OCI-LY3 (cell line): ENCODE measurements around the gene ZMYM4.

Experiments
- H2AFZ ChIP-seq: fragments of 200-600, 300-600 bp; shearing (Covaris generic); 2 replicates; pipeline ENCODE4 v1.6.0; 2014; ENCODE audit warnings: antibody characterized with exemption, low read depth, low read length
- H3K27ac ChIP-seq: fragments of 200-600, 300-600 bp; sonication (generic); 2 replicates; pipeline ENCODE4 v1.5.1; 2014; ENCODE audit warnings: mild to moderate bottlenecking, low read length, moderate library complexity, mixed read lengths
- H3K27me3 ChIP-seq: fragments of 200-600, 300-600 bp; sonication (generic); 2 replicates; pipeline ENCODE4 v1.6.1; 2014; ENCODE audit warnings: low read depth, low read length, mixed read lengths
- H3K36me3 ChIP-seq: fragments of 200-600, 300-600 bp; sonication (generic); replicated peaks from 2 replicates; pipeline ENCODE3; 2014; ENCODE audit warnings: low read depth, low read length, mixed read lengths
- H3K4me1 ChIP-seq: fragments of 300-600, 200-600 bp; sonication (generic); 2 replicates; pipeline ENCODE4 v1.6.1; 2014; ENCODE audit warnings: low read length, mixed read lengths
- H3K4me2 ChIP-seq: fragments of 200-600, 300-600 bp; sonication (generic); 2 replicates; pipeline ENCODE4 v1.6.1; 2014; ENCODE audit warnings: low read length, mixed read lengths
- H3K4me3 ChIP-seq: fragments of 300-600, 200-600 bp; sonication (generic); 2 replicates; pipeline ENCODE4 v1.5.1; 2014; ENCODE audit warnings: antibody characterized with exemption, mild to moderate bottlenecking, low read length, moderate library complexity
- H3K79me2 ChIP-seq: fragments of 300-600, 200-600 bp; shearing (Covaris generic); 2 replicates; pipeline ENCODE4 v1.6.1; 2014; ENCODE audit warnings: mild to moderate bottlenecking, low read length, mixed read lengths
- H3K9ac ChIP-seq: fragments of 300-600, 200-600 bp; shearing (Covaris generic); 2 replicates; pipeline ENCODE4 v1.6.0; 2014; ENCODE audit warnings: mild to moderate bottlenecking, low read length, moderate library complexity
- H3K9me3 ChIP-seq: fragments of 200-600, 300-600 bp; shearing (Covaris generic); 2 replicates; pipeline ENCODE4 v1.6.1; 2014; ENCODE audit warnings: low read length, mixed read lengths; ENCODE audit not compliant: insufficient read depth
- H4K20me1 ChIP-seq: fragments of 200-600, 300-600 bp; sonication (generic); 2 replicates; pipeline ENCODE4 v1.6.1; 2016; ENCODE audit warnings: low read length, mixed read lengths; ENCODE audit not compliant: insufficient read depth
- CTCF ChIP-seq: fragments of 200-600, 300-600 bp; sonication (generic); IDR thresholded peaks from 2 replicates; pipeline ENCODE4 v1.5.1; 2014; ENCODE audit warnings: antibody characterized with exemption, low read length, low read depth
- EZH2phosphoT487 ChIP-seq: fragments of 200-600 bp; shearing (Covaris generic); IDR thresholded peaks from 2 replicates; pipeline ENCODE4 v1.6.1; 2018; ENCODE audit warnings: antibody characterized with exemption, mixed run types, low read depth

The ZMYM4 gene

DNA sequence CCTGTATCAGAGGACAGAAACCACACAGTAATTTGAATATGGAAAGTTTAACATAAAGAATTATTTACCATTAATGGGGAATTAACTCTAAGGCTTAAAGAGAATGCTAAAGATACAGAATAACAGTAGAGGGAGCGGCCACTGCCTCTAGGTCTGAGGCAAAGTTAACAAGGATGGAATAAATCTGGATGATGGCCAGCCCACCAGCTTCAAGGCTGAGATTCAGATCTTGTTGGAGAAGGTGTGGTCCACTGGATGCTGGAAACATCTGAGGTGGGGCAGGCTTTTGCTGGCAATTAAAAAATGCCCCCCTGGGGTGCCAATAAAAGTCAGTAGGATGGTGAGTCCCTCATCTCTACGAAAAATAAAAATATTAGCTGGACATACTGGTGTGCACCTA is 29.4 kb downstream of the ZMYM4 start:
- Histone ChIP-seq H3K27me3 (no peaks in the 10 kb centered on the region), H3K36me3 (peaks cover 4% of the 10 kb centered on the region), H3K79me2 (peaks cover 6% of the 10 kb centered on the region), H3K4me3 (no peak overlapping the region), H3K4me2 (no peak overlapping the region), H4K20me1 (no peaks in the 10 kb centered on the region), H3K9me3 (no peaks in the 10 kb centered on the region), H3K27ac (no peak overlapping the region), H2AFZ (no peak overlapping the region), H3K9ac (no peak overlapping the region), H3K4me1 (no peaks in the 10 kb centered on the region)
- TF ChIP-seq EZH2phosphoT487, result no peak
- no peak for TF ChIP-seq CTCF

GRCh38 chr1:35298464-35298863 is 30.0 kb downstream of the ZMYM4 start:
- Histone ChIP-seq H3K4me1 (no peaks in the 10 kb centered on the region), H3K9me3 (no peaks in the 10 kb centered on the region), H3K36me3 (peaks cover 4% of the 10 kb centered on the region), H3K4me2 (no peak overlapping the region), H4K20me1 (no peaks in the 10 kb centered on the region), H2AFZ (no peak overlapping the region), H3K4me3 (no peak overlapping the region), H3K27me3 (no peaks in the 10 kb centered on the region), H3K9ac (no peak overlapping the region), H3K79me2 (peaks cover 6% of the 10 kb centered on the region), H3K27ac (no peak overlapping the region)
- TF ChIP-seq CTCF (peak; percentile 43), EZH2phosphoT487 (no peak)

- no peak overlapping the region for H3K9ac ChIP-seq
- no peak overlapping the region for H3K4me3 ChIP-seq
- H3K27me3 ChIP-seq, result no peaks in the 10 kb centered on the region
- no peak overlapping the region for H2AFZ ChIP-seq
- H3K4me1 ChIP-seq, result no peaks in the 10 kb centered on the region
- no peak overlapping the region for H3K4me2 ChIP-seq
- no peaks in the 10 kb centered on the region for H4K20me1 ChIP-seq
- H3K9me3 ChIP-seq, result no peaks in the 10 kb centered on the region
- TF ChIP-seq CTCF (no peak), EZH2phosphoT487 (no peak)
- H3K27ac ChIP-seq, result no peak overlapping the region
- peaks cover 6% of the 10 kb centered on the region for H3K79me2 ChIP-seq
- peaks cover 4% of the 10 kb centered on the region for H3K36me3 ChIP-seq
Measured at GRCh38 chr1:35300376-35300775, 31.9 kb downstream of the ZMYM4 start.

DNA sequence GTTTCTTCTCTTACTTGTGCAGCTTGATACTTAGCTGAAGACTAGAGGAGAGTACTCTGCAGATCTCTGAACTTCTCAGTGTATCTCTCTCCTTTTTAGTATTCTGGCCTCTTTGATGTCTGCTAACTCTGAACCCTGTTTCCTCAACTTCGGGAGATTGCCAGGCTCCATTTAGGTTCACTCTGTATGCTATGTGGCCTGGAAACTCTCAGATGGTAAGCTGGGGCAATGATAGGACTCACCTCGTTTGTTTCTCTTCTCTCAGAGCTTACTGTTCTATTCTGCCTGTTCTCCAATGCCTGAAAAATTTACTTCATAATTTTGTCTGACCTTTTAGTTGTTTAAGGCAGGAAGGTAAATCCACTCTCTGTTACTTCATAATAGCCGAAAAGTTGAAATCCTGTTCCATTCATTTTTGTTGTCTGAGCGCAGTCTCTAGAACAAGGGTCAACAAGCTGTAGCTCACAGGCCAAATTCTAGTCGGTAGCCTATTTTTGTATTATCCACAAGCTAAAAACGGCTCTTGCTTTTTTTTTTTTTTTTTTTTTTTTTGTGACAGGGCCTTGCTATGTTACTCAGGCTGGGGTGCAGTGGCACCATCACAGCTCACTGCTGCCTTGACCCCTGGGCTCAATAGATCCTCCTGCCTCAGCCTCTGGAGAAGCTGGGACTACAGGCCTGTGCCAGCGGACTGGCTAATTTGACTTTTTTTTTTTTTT is 33.3 kb downstream of the ZMYM4 start:
- H3K27ac ChIP-seq, result no peak overlapping the region
- H3K36me3 ChIP-seq, result no peaks in the 10 kb centered on the region
- no peak overlapping the region for H3K4me3 ChIP-seq
- no peak overlapping the region for H2AFZ ChIP-seq
- no peaks in the 10 kb centered on the region for H3K27me3 ChIP-seq
- H3K79me2 ChIP-seq, result peaks cover 8% of the 10 kb centered on the region
- H3K9me3 ChIP-seq, result no peaks in the 10 kb centered on the region
- no peaks in the 10 kb centered on the region for H3K4me1 ChIP-seq
- no peak overlapping the region for H3K9ac ChIP-seq
- no peak overlapping the region for H3K4me2 ChIP-seq
- H4K20me1 ChIP-seq, result no peaks in the 10 kb centered on the region
- TF ChIP-seq CTCF (no peak), EZH2phosphoT487 (no peak)
